HEK293T (cell line): ENCODE data around the gene DDAH1.

ENCODE experiments used
- ARNT ChIP-seq: fragments of 450-650 bp; IDR thresholded peaks from 2 replicates; pipeline ENCODE4 v1.6.1; 2017; ENCODE audit warnings: mild to moderate bottlenecking
- BHLHE40 ChIP-seq: fragments of 450-650 bp; IDR thresholded peaks from 2 replicates; pipeline ENCODE4 v1.6.1; 2016; ENCODE audit warnings: mild to moderate bottlenecking, moderate library complexity, borderline replicate concordance
- ELF4 ChIP-seq: fragments of 450-650 bp; IDR thresholded peaks from 2 replicates; pipeline ENCODE4 v1.6.1; 2017; ENCODE audit warnings: antibody characterized with exemption
- FOXA1 ChIP-seq: fragments of 450-650 bp; IDR thresholded peaks from 2 replicates; pipeline ENCODE4 v1.6.1; 2016; ENCODE audit warnings: mild to moderate bottlenecking
- FOXK2 ChIP-seq: fragments of 450-650 bp; IDR thresholded peaks from 2 replicates; pipeline ENCODE4 v1.6.1; 2016; ENCODE audit warnings: mild to moderate bottlenecking
- FOXM1 ChIP-seq: fragments of 450-650 bp; IDR thresholded peaks from 2 replicates; pipeline ENCODE4 v1.6.1; 2017; ENCODE audit warnings: mild to moderate bottlenecking, borderline replicate concordance
- L3MBTL2 ChIP-seq: fragments of 450-650 bp; conservative IDR thresholded peaks from 2 replicates; pipeline ENCODE4 v1.6.1; 2016; ENCODE audit warnings: mild to moderate bottlenecking
- LEF1 ChIP-seq: fragments of 450-650 bp; IDR thresholded peaks from 2 replicates; pipeline ENCODE4 v1.6.1; 2017; ENCODE audit warnings: mild to moderate bottlenecking, borderline replicate concordance
- PKNOX1 ChIP-seq: fragments of 450-650 bp; IDR thresholded peaks from 2 replicates; pipeline ENCODE4 v1.6.1; 2016
- SP1 ChIP-seq: fragments of 450-650 bp; IDR thresholded peaks from 2 replicates; pipeline ENCODE4 v1.6.1; 2017
- SUZ12 ChIP-seq: fragments of 450-650 bp; IDR thresholded peaks from 2 replicates; pipeline ENCODE4 v1.6.1; 2016; ENCODE audit warnings: mild to moderate bottlenecking
- TARDBP ChIP-seq: fragments of 450-650 bp; IDR thresholded peaks from 2 replicates; pipeline ENCODE4 v1.6.1; 2016
- ZNF384 ChIP-seq: fragments of 450-650 bp; IDR thresholded peaks from 2 replicates; pipeline ENCODE4 v1.6.1; 2016

- no peak for TF ChIP-seq FOXM1
- TF ChIP-seq LEF1, result no peak
- TF ChIP-seq SUZ12, result no peak
- no peak for TF ChIP-seq FOXA1
- TF ChIP-seq TARDBP, result no peak
- TF ChIP-seq L3MBTL2, result no peak
- no peak for TF ChIP-seq ARNT
- TF ChIP-seq BHLHE40, result no peak
- TF ChIP-seq ZNF384, result no peak
- TF ChIP-seq SP1, result no peak
- TF ChIP-seq PKNOX1, result no peak
- TF ChIP-seq FOXK2, result no peak
- no peak for TF ChIP-seq ELF4
Measured at GRCh38 chr1:85371021-85371420, 93.9 kb downstream of the DDAH1 start.
